Hematopoietic multipotent progenitor cell treated with erythropoietin and hydrocortisone succinate and interleukin-3 and kit ligand, for 4 days (in vitro differentiated cells): ENCODE results near the gene ESPNL.

Source experiments
- DNase-seq: peaks from one replicate; pipeline ENCODE4 v3.0.0-alpha.2; 2015

Gene ESPNL

GRCh38 chr2:238080518-238080917 lies 19.6 kb upstream of the ESPNL start:
- DNase-seq: no peak

GRCh38 chr2:238081150-238081549 lies 19.0 kb upstream of the ESPNL start:
- no peak for DNase-seq

- no peak for DNase-seq
Observed at GRCh38 chr2:238081561-238081960, 18.6 kb upstream of the ESPNL start.

GRCh38 chr2:238082151-238082550 lies 18.0 kb upstream of the ESPNL start:
- DNase-seq: no peak

GRCh38 chr2:238082827-238083226 lies 17.3 kb upstream of the ESPNL start:
- no peak for DNase-seq

GRCh38 chr2:238083919-238084318 lies 16.2 kb upstream of the ESPNL start:
- no peak for DNase-seq

- DNase-seq: no peak
Observed at GRCh38 chr2:238084761-238085160, 15.4 kb upstream of the ESPNL start.

GRCh38 chr2:238085899-238086298 lies 14.2 kb upstream of the ESPNL start:
- no peak for DNase-seq

- peak; percentile 45 for DNase-seq
Observed at GRCh38 chr2:238087211-238087610, 12.9 kb upstream of the ESPNL start.

- DNase-seq: no peak
Observed at GRCh38 chr2:238090887-238091286, 9.3 kb upstream of the ESPNL start.

GRCh38 chr2:238091436-238092060 lies 8.6 kb upstream of the ESPNL start:
- DNase-seq: no peak

- no peak for DNase-seq
Observed at GRCh38 chr2:238092486-238093035, 7.6 kb upstream of the ESPNL start.

GRCh38 chr2:238093181-238094140 lies 6.7 kb upstream of the ESPNL start:
- no peak for DNase-seq

- no peak for DNase-seq
Observed at GRCh38 chr2:238094438-238095022, 5.6 kb upstream of the ESPNL start.

- no peak for DNase-seq
Observed at GRCh38 chr2:238095143-238095542, 5.0 kb upstream of the ESPNL start.

- no peak for DNase-seq
Observed at GRCh38 chr2:238096311-238097011, 3.7 kb upstream of the ESPNL start.

- no peak for DNase-seq
Observed at GRCh38 chr2:238097201-238097987, 2.7 kb upstream of the ESPNL start.

GRCh38 chr2:238097988-238098871 lies 1.9 kb upstream of the ESPNL start:
- DNase-seq: peak; percentile 88

- peak; percentile 46 for DNase-seq
Observed at GRCh38 chr2:238098901-238099713, 1.0 kb upstream of the ESPNL start.

GRCh38 chr2:238099714-238100048 lies 459 bp upstream of the ESPNL start:
- no peak for DNase-seq
